RCC 7860 (cell line): ENCODE measurements around the gene CFAP46.
"Not testable (repeated sequence)": the region's sequence is repeated elsewhere in the genome, so short reads cannot be mapped to it uniquely, and the experiment has no call there.

Experiments
- DNase-seq: peaks from one replicate; pipeline ENCODE4 v3.0.0-alpha.2; 2015; ENCODE audit warnings: low spot score
- FAIRE-seq: peaks from 2 replicates; lab custom pipeline; 2012; peaks lifted over from hg19 to GRCh38; lab: Jason Lieb, UNC

The CFAP46 gene

GRCh38 chr10:132849546-132850031 lies 92.8 kb downstream of the CFAP46 start:
- no peak for DNase-seq
- no peak for FAIRE-seq

- FAIRE-seq (no peak), DNase-seq (no peak)
These were observed 93.3 kb downstream of the CFAP46 start for GRCh38 chr10:132848951-132849545.

GRCh38 chr10:132848291-132848701 lies 94.1 kb downstream of the CFAP46 start:
- no peak for DNase-seq

GRCh38 chr10:132847856-132848255 lies 94.5 kb downstream of the CFAP46 start:
- FAIRE-seq (no peak), DNase-seq (no peak)

More at GRCh38 chr10:132848291-132848701, 94.1 kb downstream of the CFAP46 start:
- no peak for FAIRE-seq

- FAIRE-seq (no peak), DNase-seq (no peak)
These were observed 95.0 kb downstream of the CFAP46 start for GRCh38 chr10:132847416-132847777.

GRCh38 chr10:132846631-132847415 lies 95.5 kb downstream of the CFAP46 start:
- FAIRE-seq (no peak), DNase-seq (no peak)

GRCh38 chr10:132845780-132846595 lies 96.4 kb downstream of the CFAP46 start:
- DNase-seq = no peak
- FAIRE-seq = no peak

- no peak for DNase-seq
- no peak for FAIRE-seq
These were observed 97.3 kb downstream of the CFAP46 start for GRCh38 chr10:132845041-132845551.

- DNase-seq (no peak), FAIRE-seq (no peak)
These were observed 98.1 kb downstream of the CFAP46 start for GRCh38 chr10:132844069-132844809.

- not testable (repeated sequence) for FAIRE-seq, DNase-seq
These were observed 99.1 kb downstream of the CFAP46 start for GRCh38 chr10:132843276-132843675.

- DNase-seq = no peak
- no peak for FAIRE-seq
These were observed 100.0 kb downstream of the CFAP46 start for GRCh38 chr10:132842397-132842796.

GRCh38 chr10:132841615-132841975 lies 100.8 kb downstream of the CFAP46 start:
- no peak for FAIRE-seq

GRCh38 chr10:132840698-132841614 lies 101.4 kb downstream of the CFAP46 start:
- FAIRE-seq (no peak), DNase-seq (no peak)

More at GRCh38 chr10:132841615-132841975, 100.8 kb downstream of the CFAP46 start:
- no peak for DNase-seq

- no peak for DNase-seq
- FAIRE-seq = no peak
These were observed 103.3 kb downstream of the CFAP46 start for GRCh38 chr10:132839061-132839460.

- FAIRE-seq (no peak), DNase-seq (no peak)
These were observed 103.9 kb downstream of the CFAP46 start for GRCh38 chr10:132838346-132838970.

- DNase-seq = no peak
- no peak for FAIRE-seq
These were observed 104.5 kb downstream of the CFAP46 start for GRCh38 chr10:132837905-132838304.

- no peak for FAIRE-seq
- no peak for DNase-seq
These were observed 105.4 kb downstream of the CFAP46 start for GRCh38 chr10:132836832-132837540.

GRCh38 chr10:132836248-132836831 lies 106.0 kb downstream of the CFAP46 start:
- peak; percentile 47 for FAIRE-seq
- DNase-seq = peak; percentile 61
